Psoas muscle (tissue), 8 donors: ENCODE results near the gene CFAP100. TPM values are rescaled to one million over a fixed set of nuclear protein-coding genes. Genes with fewer than 3 reads are reported as not detected.

ENCODE experiments used
- ATAC-seq, 4 donors: fragments of 200-7000 bp; cut with Tn5 transposase; one replicate each; pipeline ENCODE4 v1.9.1; 2020; ENCODE audit warnings: moderate library complexity in 3 of 4, mild to moderate bottlenecking in 2 of 4
- DNase-seq, 2 donors: peaks; one replicate each; pipeline ENCODE4 v3.0.0-alpha.2; 2020
- H3K27ac ChIP-seq: fragments of 200-600 bp; one replicate; pipeline ENCODE4 v1.8.0; 2022
- H3K27me3 ChIP-seq, 3 donors: fragments of 200-600 bp in 1 of 3; one replicate each; pipeline versions ENCODE4 v1.6.1 to v1.8.0; 2013 to 2022; ENCODE audit warnings: low read length in 2 of 3, mild to moderate bottlenecking in 2 of 3, moderate library complexity in 1 of 3; ENCODE audit not compliant: insufficient read depth in 3 of 3
- H3K36me3 ChIP-seq, 2 donors: fragments of 200-600 bp in 1 of 2; one replicate each; pipeline versions ENCODE4 v1.6.1 to v1.8.0; 2013 to 2022; ENCODE audit warnings: low read depth in 1 of 2, mild to moderate bottlenecking in 1 of 2, moderate library complexity in 1 of 2; ENCODE audit not compliant: insufficient read depth in 1 of 2
- H3K4me1 ChIP-seq: fragments of 200-600 bp; one replicate; pipeline ENCODE4 v1.8.0; 2022
- H3K4me3 ChIP-seq: fragments of 200-600 bp; one replicate; pipeline ENCODE4 v1.8.0; 2022; ENCODE audit warnings: mild to moderate bottlenecking
- H3K9me3 ChIP-seq: fragments of 200-600 bp; one replicate; pipeline ENCODE4 v1.8.0; 2022
- CTCF ChIP-seq: fragments of 200-600 bp; IDR thresholded peaks from one replicate; pipeline ENCODE4 v1.8.0; 2022; ENCODE audit warnings: antibody characterized with exemption
- WGBS, 3 donors: extraction: QIAGEN DNeasy Blood & Tissue Kit; methylation state at CpG; one replicate each; pipeline versions ENCODE4 v1.1.6 to v1.1.7; 2013; 5-methylcytosine and 5-hydroxymethylcytosine counted together
- intact Hi-C, 2 donors: fragments of 100-400 bp; cut with DNase I; formaldehyde crosslinking; loops; one replicate each; pipeline versions ENCODE4 v1.11.0 to v1.14.2; 2022
- polyA plus RNA-seq, 3 donors: library from polyadenylated mRNA; stranded (reverse); fragments of 200-250 nt; gene quantifications; one replicate each; pipeline ENCODE4 v1.2.3, GENCODE V29; 2013
- total RNA-seq, 4 donors: library from RNA; stranded (reverse); fragmentation: NEBNext Ultra II Directional in 2 of 4; extraction: Animal tissue kit (Norgen Biotek cat#: 25700) in 2 of 4; gene quantifications; one replicate each; pipeline versions ENCODE4 v1.2.1 to v1.2.4, GENCODE V29; 2021 to 2023
- donor health status: healthy with polysubstance abuse.
- donor health status: DM: no; HTN: no; CAD: no; lungs with moderate emphysema.
- donor health status: Bipolar disorder and iron deficiency.
- donor health status: healthy.
- donor health status: DM: yes; HTN: yes; CAD: no.
- donor health status: DM: no; HTN: no; CAD: no.
- donor health status: DM: no; HTN: no; CAD: no.
- donor health status: DM: yes; HTN: yes; CAD: no.

The CFAP100 gene
- total and polyA plus RNA-seq, 7 donors: not detected

- WGBS, 3 donors: 90 to 96% (median 95%) methylated on average over 4 of the region's 4 CpGs
- intact Hi-C loops: loop anchor here (5.0 kb wide), 1 partner anchor 111 kb away; no protein-coding TSS in a partner anchor
- peak in 1 of 2 donors; percentile 21 for DNase-seq
- Histone ChIP-seq H3K9me3 (no peaks in the 10 kb centered on the region), H3K27ac (peak overlapping the region; percentile 69), H3K4me1 (peaks cover 47% of the 10 kb centered on the region), H3K27me3 (no peaks in the 10 kb centered on the region), H3K36me3 (no peaks in the 10 kb centered on the region), H3K4me3 (no peak overlapping the region)
- no peak for ATAC-seq
- no peak for TF ChIP-seq CTCF
Observed at GRCh38 chr3:126373146-126373613, 21.5 kb upstream of the CFAP100 start.

GRCh38 chr3:126373682-126374601, 20.8 kb upstream of the CFAP100 start:
- H3K36me3 ChIP-seq: no peaks in the 10 kb centered on the region
- H3K27ac ChIP-seq: peak overlapping the region; percentile 69
- peak; percentile 48 to 69 (median 61) for ATAC-seq
- peaks cover 47% of the 10 kb centered on the region for H3K4me1 ChIP-seq
- H3K4me3 ChIP-seq: no peak overlapping the region
- no peaks in the 10 kb centered on the region for H3K9me3 ChIP-seq
- intact Hi-C loops: loop anchor here (5.0 kb wide), 1 partner anchor 112 kb away; no protein-coding TSS in a partner anchor
- WGBS, 3 donors: 45 to 58% (median 53%) methylated on average over 21 of the region's 21 CpGs
- TF ChIP-seq CTCF: no peak
- DNase-seq: peak in 1 of 2 donors; percentile 76
- H3K27me3 ChIP-seq: no peaks in the 10 kb centered on the region

- Histone ChIP-seq H3K9me3 (no peaks in the 10 kb centered on the region), H3K4me3 (no peak overlapping the region), H3K36me3 (no peaks in the 10 kb centered on the region), H3K4me1 (peaks cover 33% of the 10 kb centered on the region), H3K27ac (no peak overlapping the region), H3K27me3 (no peaks in the 10 kb centered on the region)
- DNase-seq: peak in 1 of 2 donors; percentile 46
- no peak for TF ChIP-seq CTCF
- ATAC-seq: no peak
- 85 to 92% (median 89%) methylated on average over 12 to 13 of the region's 13 CpGs for whole genome bisulfite sequencing, 3 donors
- intact Hi-C loops: no loop called here
Observed at GRCh38 chr3:126375835-126376331, 18.8 kb upstream of the CFAP100 start.

GRCh38 chr3:126376444-126376843, 18.3 kb upstream of the CFAP100 start:
- H3K4me3 ChIP-seq: no peak overlapping the region
- no peaks in the 10 kb centered on the region for H3K9me3 ChIP-seq
- H3K27me3 ChIP-seq: no peaks in the 10 kb centered on the region
- ATAC-seq (no peak), DNase-seq (no peak)
- TF ChIP-seq CTCF: no peak
- intact Hi-C loops: no loop called here
- H3K27ac ChIP-seq: no peak overlapping the region
- H3K4me1 ChIP-seq: peaks cover 33% of the 10 kb centered on the region
- 35 to 51% (median 42%) methylated on average over 3 of the region's 3 CpGs for WGBS, 3 donors
- no peaks in the 10 kb centered on the region for H3K36me3 ChIP-seq
